SH-SY5Y (cell line): ENCODE data around the gene CALB2.

Experiments
- GATA2 ChIP-seq: IDR thresholded peaks from 2 replicates; pipeline ENCODE4 v1.6.1; 2011; ENCODE audit warnings: mild to moderate bottlenecking, low read depth, low read length
- GATA3 ChIP-seq: IDR thresholded peaks from 2 replicates; pipeline ENCODE4 v1.6.1; 2011; ENCODE audit warnings: low read depth, mild to moderate bottlenecking, low read length, moderate library complexity

DNA sequence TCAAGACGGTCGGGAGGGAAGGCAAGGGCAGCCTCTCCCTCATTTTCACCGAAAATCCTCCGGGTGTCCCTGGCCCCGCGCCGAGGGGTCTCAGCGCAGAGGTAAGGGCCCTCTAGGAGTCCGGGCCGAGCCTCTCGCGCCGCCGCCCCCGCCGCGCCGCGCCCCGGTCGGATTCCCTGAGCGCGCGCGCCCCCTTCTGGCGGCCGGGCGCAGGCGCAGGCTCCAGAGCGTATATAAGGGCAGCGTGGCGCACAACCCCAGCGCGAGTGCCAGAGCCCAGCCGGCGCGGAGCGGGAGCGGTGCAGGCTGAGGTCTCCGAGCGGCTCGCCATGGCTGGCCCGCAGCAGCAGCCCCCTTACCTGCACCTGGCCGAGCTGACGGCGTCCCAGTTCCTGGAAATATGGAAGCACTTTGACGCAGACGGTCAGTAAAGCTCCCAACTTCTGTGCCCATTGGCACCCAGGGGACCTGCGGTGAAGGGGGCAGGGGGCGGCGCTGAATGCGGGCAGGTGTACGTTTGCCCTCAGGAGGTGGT is at the start of gene CALB2:
- no peak for TF ChIP-seq GATA3
- no peak for TF ChIP-seq GATA2
